GM19035 (cell line): ENCODE measurements around the gene SH3BP2.

Experiments used
- ATAC-seq: cut with Tn5 transposase; IDR thresholded peaks from one replicate; pipeline ENCODE4 v1.9.1; 2021; ENCODE audit not compliant: unreplicated experiment

The SH3BP2 gene

DNA sequence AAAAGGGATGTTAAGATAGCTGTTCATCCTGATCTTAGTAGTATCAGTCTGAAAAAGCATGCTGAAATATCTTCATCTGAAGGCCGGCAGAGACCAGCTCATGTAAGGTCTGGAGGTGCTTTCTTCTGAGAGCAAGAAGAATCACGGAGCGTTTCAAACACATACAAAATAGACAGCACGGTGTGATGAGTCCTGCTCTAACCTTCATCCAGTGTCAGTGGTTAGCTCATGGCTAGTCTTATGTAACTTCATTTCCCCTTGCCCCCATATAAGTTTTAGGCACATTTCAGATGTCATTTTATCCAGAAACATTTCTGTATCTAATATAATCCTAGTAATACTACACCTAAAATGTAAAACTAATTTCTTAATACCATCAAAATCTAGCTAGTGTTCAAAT is 78.6 kb downstream of the SH3BP2 start:
- no peak for ATAC-seq

DNA sequence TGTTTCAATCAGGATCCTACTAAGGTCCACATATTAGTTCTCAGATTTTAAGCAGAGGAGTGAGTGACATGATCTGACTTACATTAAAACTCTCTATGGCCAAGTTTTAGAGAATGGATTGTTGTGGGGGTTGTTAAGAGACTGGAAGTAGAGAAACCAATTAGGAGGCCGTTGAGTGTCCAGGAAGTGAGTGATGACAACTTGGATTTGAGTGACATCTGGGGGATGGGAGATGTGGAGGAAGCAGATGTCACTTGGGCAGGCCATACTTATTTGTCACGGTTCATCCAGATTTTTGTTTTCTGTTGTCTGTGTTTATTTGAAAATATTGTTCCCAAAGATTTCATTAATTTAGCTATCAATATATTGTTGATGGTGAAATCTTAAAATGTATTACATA is 79.0 kb downstream of the SH3BP2 start:
- no peak for ATAC-seq

DNA sequence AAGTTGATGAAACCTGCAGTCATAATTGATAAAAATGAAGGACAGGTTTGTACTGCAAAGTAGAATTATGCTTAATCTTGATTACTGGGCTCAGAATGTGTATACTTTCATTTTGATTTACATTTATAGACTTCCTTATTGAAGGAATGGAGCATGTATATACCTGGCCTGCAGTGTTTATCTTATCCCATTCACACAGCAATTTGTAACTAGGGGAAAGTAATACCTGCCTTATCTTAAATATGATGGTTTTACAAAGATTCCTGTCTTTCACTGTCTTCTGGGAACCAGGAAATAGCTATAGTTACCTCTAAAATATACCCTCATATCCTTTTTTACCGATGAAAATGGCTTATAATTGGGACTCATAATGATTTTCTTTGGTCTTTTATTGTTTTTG is 80.4 kb downstream of the SH3BP2 start:
- no peak for ATAC-seq

DNA sequence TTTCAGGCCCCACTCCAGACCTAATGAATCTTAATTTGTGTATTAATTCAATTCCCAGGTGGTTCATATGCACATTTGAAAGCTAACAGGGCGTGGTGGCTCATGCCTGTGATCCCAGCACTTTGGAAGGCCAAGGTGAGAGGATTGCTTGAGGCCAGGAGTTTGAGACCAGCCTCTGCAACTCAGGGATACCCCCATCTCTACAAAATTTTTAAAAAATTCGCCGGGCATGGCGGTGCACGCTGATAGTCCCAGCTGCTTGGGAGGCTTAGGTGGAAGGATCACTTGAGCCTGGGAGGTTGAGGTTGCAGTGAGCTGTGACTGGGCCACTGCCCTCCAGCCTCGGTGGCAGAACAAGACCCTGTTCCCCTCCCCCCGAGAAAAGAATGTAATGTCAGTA is 82.0 kb downstream of the SH3BP2 start:
- ATAC-seq = no peak

DNA sequence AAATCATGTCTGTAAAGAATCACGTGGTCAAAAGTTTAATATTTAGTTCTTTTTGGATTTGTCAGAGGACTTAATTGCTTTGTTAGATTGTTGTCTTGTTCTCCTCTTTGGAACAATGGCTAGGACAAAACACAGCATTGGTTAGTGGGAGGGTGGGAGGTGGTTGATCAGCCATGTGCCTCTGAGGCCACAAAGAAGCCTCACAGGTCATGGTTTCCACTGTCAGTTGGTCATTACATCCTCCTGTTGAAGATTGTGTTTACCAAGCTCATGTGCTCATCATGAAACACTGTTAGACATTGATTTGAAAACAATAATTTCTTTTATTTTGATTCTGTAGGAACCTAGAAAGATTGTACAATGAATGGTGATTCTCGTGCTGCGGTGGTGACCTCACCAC is 82.7 kb downstream of the SH3BP2 start:
- ATAC-seq = no peak

DNA sequence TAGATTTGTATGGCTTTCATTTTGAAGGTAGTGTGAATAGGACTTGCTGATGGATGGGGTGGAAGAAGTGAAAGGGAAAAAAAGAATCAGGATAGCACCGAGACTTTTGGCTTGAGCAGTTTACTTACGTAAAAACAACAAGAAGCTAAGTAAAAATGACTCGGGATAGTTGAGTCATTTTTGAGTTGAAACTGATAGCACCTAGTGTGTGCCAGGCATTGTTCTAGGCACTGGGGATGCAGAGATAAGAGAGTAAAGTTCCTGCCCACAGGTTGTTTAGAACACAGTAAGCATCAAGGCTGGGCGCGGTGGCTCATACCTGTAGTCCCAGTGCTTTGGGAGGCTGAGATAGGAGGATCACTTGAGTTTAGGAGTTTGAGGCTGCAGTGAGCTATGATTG is 85.5 kb downstream of the SH3BP2 start:
- no peak for ATAC-seq

DNA sequence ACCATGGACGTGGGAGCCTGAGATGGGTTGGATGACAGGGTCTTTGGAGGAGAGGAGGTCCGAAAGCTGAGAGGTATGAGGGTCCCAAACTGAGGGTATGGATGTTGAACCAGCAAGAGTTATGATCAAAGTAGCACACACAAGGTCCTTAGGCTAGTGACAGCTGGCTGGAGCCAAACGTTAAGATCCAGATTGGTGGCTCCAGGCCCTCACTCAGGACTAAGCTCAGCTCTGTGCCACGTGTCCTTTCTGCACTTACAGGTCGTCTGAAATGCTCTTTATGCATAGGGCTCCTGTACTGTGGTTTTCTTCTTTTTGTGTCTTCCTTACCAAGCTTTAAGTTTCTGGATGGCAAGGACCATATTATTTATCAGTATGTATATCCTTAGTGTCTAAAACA is 86.1 kb downstream of the SH3BP2 start:
- no peak for ATAC-seq

DNA sequence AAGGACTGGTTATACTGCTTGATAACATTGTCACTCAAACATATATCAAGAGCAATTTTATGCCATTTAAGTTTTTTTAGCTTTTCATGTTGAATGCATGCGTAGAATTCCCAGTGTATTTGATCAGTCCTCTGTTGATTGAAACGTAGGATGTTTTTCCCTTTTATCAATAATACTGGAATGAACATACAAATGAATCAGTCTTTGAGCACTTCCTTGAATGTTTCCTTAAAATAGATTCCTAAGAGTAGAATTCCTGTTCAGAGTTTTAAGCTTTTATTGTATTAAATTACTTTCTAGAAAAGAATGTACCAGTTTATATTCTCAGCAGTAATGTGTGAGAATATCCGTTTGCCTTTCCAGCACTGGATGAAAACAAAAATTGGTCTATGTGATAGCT is 88.5 kb downstream of the SH3BP2 start:
- no peak for ATAC-seq

DNA sequence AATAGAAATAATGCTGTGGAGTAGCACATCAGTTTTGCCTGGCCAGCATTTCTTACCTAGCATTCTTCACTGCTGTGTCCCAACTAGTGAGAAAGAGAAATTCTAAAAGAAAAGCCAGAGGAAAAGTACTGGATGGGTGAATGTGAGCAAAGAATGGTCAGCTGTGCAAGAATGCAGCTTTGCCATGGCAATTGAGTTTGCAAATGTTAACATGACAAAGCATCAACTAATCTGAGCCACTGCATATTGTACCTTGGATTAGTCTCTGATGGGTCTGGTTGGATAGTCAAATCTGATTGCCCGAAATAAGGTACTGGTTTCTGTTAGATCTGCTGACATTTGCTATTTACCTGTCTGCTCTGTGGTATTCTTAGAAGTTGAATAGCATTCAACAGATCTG is 89.5 kb downstream of the SH3BP2 start:
- no peak for ATAC-seq

DNA sequence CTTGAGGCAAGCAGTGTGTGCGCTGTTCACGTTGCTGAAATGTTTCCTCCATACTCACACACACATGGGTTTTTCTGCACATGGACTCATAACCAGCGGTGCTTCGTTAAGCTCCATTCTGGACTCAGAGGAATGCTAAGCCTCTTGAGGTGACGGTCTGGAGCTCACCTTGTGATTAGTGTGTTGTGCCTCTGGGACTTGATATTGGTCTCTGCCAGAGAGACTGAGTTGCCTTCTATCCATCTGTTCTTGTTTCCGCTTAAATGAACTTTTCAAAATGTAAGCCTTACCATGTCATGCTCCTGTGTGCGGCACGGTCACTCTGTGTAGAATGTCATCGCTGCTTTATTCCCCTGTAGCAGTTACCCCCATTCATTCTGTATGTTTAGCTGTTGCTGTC is 93.3 kb downstream of the SH3BP2 start:
- ATAC-seq = no peak

DNA sequence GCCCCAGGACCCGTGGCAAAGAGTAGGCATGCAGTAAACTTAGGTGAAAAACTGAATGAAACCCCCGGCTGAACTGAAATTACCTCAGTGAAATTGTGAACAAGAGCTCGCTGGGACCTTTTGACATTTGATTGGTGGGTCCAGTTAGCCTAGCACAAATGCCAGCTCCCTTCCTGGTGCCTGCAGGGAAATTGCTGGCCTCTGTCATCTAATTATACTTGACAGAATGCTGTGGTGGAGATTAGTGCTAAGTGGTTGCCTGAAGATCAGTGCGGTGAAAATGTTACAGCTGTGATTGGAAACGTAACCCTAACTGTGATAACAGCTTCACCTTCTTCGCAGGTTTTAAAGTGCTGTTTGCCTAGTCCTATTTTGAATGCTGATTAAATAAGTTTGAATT is 93.7 kb downstream of the SH3BP2 start:
- no peak for ATAC-seq

DNA sequence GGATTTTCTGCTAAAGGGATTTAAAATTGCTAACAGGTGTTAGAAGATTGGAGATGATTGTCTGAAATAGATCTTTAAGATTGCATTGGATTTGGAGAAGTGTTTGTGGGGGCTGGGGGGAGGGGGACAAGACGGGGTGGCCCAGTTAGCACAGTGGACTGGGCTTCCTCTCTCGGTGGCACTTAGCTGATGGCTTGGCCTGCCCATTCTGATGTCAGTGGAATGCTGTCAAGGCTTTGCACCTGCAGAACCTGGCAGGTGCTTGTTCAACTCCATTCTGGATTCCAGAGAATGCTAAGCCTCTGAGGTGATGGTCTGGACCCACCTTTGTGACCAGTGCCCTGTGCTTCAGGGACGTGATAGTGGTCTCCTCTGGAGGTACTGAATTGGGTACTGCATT is 94.5 kb downstream of the SH3BP2 start:
- no peak for ATAC-seq

DNA sequence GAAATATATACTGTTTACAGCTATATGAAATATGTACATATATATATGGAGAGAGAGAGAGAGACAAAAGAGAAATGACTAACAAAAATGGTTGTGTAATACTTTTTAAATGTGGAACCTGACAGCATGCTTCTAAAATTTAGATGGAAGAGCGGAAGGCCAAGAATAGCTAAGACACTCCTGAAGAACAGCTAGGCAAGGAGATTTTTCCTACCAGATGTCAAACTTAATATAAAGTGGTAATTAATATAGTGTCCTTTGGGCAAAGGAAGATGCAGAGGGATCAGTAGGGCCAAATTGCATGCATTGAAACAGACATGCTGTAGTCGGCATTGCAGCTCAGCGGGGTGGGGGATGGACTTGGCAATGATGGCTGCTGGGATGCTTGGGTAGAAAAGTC is 96.0 kb downstream of the SH3BP2 start:
- no peak for ATAC-seq
